GM21619 (cell line): ENCODE results near the gene ARHGEF28.

Source experiments
- ATAC-seq: cut with Tn5 transposase; IDR thresholded peaks from one replicate; pipeline ENCODE4 v1.9.1; 2021; ENCODE audit not compliant: unreplicated experiment

The ARHGEF28 gene

DNA sequence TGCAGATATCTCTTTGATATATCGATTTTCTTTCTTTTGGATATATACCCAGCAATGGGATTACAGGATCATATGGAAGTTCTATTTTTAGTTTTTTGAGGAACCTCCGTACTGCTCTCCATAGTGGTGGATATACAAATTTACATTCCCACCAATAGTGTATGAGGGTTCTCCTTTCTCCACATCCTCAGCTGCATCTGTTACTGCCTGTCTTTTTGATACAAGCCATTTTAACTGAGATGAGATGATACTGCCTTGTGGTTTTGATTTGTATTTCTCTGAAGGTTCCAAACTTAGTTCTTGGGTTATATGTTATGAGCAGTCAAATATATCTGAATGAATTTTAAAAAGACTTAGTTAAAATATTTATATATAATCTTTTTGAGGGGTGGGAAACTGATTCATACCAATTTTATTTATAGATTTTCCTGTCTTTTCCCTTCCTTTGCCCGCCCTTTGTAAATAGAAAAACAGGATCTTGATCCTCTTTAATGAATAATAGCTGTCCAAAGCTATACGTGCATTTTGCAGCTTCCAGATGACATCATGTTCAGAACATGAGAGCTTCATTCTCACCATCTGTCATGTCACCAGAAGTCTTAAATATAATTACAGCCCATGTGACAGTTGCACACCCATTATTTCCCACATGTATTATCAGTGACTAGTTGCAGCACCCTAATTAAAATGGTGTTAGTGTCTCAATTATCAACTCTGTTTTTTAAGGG is 6.2 kb upstream of the ARHGEF28 start:
- ATAC-seq, result no peak

DNA sequence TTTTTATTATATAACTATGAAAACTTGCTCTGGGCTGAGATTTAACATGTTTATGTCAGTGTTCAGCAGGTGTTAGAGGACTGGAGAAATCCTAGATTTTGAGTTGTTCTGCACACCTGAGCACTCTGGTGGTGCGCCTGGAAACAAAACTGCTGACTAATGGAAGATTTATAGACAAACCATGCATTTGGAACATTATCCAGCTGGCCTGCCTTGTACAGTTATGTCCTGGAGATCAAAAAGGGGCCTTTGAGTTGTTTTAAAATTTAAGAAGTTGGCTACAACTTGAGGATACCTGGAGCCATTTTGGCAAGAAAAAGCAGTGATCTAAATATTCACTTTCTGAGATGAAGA is 5.7 kb upstream of the ARHGEF28 start:
- no peak for ATAC-seq

DNA sequence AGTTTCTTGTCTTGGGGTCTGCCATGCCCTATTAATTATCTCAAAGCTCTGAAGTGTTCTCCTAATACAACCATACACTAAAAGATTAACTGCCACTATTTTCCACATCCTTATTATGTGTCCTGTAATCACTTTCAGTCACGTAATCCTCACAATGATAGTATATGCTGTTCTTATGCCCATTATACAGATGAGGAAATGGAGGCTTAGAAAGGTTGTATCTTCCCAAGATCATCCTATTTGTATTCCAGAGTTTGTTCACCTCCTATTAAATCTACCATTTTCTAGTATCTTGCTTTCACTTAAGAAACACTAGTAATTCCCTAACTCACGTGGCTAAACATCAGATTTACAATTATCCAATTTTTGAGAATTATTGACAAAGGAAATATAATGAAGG is 2.9 kb upstream of the ARHGEF28 start:
- no peak for ATAC-seq

DNA sequence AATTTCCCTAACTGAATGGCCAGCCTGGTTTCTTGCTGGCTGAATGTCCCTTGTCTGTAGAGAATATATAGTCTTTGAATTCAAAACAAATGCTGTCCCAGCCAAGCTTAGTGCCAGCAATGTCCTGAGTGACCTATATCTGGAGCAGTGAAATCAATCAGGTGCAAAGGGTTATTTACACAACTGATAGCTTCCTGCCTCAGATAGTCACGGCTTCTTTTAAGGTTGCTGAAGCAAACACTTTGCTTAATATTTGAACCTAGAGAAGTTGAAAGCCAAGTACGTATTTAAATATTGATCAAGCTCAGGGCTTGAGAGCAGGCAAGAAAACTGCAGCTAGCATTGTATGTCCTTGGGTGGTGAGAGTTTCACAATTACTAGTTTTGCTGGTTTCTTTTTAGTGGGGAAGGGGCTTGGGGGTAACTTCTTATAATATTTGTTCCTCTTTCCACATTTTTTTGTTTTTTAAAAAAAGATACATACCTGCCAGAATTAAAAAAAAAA is 2.0 kb upstream of the ARHGEF28 start:
- no peak for ATAC-seq

DNA sequence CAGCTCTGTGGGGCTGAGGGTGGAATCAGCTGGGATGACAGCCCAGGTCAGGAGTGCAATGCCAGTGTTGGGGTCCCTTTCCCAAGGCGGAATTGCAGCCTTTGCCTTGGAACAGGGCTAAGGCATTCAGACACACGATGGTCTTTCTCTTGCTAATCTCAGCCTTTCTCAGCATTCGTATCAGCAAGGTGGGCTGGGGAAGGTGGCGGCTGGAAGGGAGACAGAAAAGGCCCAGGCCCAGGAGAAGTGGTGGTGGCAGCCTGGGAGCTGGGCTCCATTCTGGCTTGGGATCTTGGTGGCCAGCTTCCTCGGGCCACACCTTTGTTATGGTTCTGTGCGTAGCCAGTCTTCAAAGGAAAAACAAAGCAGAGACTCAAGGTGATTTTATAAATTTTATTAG is 1.1 kb upstream of the ARHGEF28 start:
- ATAC-seq, result no peak

DNA sequence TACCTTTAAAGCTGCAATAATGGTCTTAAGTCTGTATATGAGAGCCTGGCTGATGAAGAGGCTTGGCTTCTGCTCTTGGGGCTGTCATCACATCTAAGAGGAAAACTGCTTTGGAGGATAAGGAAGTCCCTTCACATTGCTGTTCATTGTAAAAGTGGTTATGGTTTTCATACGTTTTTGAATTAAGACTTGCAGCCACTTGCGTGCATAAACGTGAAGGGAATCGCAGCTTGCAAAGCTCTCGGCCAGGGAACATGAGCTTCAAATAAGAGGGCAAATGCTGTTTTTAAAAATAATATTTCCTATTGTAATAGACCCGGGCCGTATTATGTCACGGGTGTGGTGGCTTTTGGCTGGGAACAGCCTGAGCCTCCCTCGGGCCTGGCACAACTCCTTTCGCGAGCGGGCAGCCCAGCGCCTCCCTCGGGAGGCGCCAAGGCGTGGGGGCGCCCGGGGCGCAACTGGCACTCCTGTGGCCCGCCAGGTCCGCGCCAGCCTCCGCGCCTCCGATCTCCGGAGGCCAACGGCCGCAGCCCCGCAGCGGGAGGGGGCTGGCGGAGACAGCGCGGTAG is 538 bp upstream of the ARHGEF28 start:
- ATAC-seq, result no peak

DNA sequence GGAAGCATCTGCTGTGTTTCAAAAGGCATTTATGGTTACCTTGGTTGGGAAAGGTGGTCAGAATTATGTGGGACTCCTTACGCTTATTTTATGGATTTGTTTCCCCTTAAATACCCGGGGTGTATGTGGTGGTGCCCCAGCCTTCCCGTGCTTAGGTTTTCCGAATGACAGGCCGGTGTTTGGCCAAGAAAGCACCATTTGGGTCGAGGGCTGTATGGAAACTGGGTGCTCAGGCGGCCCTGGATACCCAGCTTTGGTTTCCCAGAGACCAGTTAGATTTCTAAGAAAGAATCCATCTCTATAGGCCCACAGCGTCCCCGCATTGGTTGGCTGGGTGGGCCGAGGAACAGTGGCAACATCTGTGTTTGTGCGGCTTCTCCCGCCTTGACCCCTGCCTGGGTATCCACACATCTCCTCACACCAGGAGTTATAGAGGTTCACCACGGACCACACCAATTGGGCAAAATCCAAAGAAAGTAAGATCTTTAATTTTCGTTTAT is 868 bp downstream of the ARHGEF28 start:
- no peak for ATAC-seq

DNA sequence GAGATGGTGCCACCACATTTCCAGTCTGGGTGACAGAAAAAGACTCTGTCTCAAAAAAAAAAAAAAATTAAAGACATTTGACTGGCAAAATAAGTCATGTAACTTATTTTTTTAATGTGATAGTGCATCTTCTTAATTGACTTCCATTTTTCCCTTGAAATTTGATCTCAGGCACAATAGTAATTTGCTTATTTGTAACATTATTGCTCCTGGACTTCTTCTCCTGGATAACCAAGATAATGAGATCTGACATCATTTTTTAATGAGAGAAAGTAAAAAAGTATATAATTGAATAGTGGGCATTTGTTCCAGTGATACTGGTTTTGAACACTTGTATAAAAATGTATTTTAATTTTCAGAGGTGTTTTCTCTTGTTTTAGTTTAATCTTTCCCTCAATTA is 3.5 kb downstream of the ARHGEF28 start:
- no peak for ATAC-seq

DNA sequence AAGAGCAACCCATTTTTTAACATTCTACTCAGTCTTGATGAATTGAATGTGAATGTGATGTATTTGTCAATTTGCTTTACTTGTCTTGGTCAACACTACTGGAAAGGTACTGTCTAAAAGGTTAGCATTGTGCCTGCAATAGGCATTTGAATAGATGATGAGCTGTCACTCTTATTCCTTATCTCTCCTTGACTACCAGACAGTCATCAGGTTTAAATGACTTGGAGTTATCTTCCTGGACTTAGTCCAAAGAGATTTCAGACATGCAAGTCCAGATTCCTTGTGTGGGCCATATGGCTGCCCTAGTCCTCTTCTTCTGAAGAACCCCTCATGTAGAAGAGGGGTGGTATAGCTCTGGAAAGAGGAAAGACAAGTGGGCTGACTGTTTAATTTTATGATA is 4.8 kb downstream of the ARHGEF28 start:
- ATAC-seq, result no peak

DNA sequence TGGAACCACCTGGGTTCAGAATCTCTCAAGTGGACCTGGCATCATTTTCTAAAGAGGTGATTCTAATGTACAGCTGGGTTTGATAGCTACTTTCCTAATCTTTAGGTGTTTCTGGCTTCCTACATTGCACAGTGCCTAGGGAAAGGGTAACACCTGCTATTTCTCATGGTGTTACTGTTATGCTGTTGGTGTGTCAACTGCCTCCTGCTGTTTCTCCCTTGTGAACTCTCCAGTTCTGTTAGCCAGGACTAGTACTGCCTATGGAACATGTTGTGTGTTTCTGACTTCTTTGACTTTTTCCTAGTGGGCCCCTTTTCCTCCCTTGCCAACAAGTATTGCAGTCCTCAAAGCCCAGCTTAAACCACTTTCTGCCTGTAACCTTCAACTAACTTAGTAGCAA is 5.5 kb downstream of the ARHGEF28 start:
- ATAC-seq, result no peak

DNA sequence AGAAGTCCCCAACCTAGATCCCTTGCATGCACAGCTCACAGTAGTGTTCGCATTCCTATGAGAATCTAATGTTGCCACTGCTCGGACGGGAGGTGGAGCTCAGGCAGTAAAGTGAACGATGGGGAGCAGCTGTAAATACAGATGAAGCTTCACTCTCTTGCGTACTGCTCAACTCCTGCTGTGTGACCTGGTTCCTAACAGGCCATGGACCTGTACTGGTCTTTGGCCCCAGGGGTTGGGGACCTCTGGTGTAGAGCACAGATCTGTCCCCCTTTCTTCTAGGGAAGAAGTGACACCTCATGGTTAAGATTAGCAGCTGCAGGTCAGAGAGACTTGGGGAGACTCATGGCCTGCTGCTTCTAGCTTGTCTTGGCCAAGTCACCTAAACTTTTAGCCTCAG is 7.1 kb downstream of the ARHGEF28 start:
- ATAC-seq, result no peak

DNA sequence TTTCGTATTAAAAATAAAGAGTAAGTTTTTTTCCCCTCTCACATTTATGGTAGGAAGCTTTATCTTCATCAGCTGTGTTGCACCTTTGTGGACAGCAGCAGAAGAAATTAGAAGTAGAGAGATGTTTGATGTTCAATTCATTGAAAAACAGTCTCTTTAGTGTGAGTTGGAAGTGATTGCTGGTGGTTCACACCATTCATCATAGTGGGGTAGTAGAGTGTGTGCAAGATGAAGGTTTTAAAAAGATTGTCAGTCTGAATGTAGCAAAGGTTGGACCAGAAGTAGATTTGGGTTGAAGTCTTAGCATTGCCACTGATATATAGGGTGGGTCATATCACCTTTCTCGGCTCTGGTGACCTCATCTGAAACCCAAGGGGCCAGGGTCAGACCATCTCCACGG is 10.4 kb downstream of the ARHGEF28 start:
- no peak for ATAC-seq

DNA sequence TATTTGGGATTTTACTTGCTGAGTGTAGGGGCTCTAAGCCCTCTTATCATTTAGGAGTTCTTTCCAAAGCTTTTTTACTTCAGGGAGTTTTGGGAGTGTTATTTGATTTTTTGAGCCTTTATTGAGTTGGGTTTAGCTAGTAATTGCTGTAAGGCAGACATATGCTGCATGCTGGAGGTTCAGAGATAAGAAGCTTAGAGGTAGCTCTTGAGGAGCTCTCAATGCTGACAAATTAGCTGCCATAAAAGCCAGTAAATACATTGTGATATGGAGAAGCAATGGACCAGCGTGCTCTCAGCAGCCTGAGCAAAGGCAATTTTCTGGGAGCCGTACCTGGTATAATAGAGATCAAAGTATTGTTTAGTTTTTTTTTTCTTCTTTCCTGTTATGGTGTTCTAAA is 11.6 kb downstream of the ARHGEF28 start:
- ATAC-seq, result no peak

DNA sequence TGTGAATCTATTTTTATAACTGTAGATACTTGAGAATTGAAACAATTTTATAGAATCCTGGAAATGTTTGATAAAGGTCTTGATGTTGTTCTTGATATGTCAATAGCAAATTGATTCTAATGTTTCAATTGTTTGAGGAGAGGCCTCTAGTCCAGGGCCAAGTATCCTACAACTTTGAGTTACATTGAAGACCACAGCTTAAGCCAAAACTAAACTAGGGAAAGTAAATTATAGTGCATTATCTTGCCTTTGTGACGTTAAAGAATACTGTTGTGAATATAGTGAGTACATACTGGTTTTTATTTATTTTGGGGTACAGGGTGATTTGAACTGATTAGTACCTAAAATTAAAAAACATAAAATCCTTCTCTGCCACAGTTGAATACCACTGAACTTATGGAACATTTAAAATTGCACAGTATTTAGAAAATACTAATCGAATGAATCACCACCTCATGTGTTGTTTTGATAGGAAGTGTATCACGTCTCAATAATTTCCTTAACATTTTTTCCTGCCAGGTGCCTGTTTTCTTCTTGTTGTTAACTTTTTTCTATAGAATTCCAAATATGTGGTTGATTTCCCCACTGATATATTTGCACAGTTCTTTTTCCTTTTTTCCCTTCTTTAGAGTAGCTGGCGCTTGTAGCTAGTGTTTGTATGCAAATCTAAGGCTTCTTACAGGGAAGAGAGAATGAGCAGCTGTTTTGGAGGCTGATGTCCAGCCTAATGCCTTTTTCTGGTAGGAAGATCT is 12.5 kb downstream of the ARHGEF28 start:
- no peak for ATAC-seq

DNA sequence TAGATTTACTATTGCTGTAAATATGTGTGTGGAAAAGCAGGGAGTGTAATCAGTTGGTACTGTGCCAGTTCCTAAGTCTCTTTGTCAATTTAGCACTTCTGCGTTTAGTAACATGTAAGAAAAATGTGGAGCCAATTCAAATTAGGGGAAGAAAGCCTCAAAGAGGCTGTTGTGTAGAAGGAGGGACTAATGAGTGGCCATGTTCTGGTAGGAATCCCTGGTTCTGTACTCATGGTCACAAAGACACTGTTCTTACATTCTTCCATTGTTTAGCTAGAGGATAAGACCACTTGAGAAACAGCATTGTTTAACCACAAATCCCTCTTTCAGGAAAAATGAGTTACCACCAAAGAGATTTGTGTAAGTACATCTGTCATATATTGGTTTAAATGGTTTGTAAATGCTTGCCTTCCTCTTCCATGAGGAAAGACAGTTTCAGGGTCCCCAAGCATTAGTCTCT is 14.9 kb downstream of the ARHGEF28 start:
- no peak for ATAC-seq

DNA sequence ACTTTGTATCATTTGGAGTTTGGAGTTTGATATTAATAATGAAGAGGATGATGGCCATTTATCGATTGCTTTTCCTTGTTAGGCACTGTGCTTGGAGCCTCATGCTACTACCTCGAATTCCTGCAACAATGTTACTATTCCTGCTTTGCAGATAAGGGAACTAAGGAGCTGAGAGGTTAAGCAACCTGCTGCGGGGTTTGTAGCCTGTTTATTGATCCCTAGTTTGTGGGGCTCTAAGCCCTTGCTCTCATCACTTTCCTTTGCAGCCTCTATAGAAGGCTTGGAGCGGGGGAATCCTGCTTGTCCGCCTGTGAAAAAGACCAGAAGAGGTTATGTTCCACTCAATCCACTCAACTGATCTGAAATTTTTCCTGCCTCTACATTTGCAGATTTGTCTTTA is 15.8 kb downstream of the ARHGEF28 start:
- ATAC-seq, result no peak

DNA sequence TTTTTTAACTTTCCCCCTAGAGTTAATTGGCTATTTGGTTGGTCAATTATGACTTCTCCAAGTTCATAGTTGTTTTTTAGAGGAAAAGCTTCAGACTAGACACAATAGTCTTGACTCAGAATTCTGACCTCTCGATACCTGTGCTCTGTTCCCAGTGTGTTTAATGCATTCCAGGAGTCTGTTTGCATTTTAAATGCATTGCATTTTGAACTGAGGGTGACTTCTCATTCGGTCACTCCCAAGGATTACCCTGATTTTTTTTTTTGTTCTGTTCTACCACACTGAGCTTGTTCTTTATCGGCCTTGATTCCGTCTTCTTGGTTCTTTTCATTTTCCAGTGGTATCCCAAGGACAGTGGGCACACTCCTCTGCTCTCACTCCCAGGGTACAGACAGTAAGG is 16.3 kb downstream of the ARHGEF28 start:
- ATAC-seq, result no peak

DNA sequence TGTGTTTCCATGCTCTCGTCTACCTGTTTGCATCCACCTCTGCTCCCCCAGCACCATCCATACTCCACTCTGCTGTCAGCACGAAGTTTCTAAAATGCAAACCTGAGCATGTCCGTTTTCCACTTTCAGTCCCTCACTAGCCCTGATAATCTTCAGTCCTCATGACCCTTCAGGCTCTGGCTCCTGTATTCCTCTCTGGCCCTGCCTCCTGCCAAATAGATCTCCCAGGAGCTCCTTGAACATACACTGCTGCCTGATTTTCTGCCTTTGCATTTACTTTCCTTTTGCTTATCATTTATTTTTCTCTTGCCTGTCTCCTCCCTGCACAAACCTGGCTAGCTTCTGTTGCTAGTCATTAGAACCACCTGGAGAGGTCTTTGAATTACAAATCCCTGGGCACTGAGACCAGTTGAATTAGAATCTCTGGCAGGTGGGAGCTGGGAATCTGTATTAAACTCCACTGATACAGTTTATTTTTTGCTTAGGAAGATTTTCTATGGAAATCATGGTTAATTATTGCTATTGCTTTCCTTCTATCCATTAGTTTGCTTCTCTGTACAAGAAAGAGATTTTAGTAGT is 18.5 kb downstream of the ARHGEF28 start:
- no peak for ATAC-seq

DNA sequence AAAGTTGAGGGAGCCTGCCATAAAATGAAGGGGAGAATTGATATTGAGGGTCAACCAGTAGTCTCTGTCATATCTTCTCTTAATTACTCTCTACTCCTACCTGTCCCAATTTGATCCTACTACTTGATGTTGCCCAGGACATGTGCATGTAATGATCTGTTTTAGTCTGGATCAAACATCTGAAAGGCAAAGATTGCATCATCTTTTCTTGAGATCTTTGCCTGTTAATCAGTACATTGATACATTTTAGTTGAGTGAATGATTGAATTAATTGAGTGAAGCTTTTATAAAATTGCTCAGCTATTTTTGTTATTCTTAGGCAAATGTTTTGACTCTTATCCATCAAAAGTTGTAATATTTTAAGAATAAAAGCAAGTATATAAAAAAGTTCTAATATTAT is 21.7 kb downstream of the ARHGEF28 start:
- ATAC-seq, result no peak

DNA sequence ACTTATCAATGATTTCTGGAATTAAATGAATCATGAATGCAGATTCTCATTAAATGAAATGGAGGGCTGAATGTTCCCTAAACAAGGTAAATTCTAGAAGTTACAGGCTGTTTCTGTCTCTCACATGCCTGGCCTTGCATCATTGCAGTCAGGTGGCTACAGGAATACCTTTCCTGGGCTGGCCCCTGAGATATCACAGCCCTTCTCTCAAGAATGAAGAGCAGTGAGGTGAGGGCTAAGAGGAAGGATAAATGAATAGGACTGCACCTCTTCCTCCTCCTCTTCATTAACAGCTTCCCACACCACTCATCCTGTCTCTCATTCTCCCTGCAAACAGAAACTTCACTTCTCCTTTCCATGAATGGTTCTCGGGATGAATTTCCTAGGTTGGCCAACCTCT is 22.5 kb downstream of the ARHGEF28 start:
- no peak for ATAC-seq

DNA sequence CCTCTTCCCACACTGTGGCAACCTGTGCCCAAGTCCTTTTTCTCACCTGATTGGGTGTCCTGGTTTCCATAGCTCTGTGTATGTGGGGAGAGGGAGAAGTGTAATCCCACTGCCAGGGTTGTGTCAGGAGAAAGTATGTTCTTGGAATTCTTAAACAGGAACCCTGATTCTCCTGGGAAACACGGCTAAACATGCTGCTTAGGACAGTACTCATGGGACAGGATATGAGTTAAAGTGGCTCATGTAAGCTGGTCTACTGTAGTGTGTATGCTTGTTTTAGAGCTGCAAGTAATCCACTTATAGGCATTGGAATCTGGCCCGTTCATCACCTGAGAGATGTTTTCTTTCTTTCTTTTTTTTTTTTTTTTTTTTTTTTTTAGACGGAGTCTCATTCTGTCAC is 23.9 kb downstream of the ARHGEF28 start:
- no peak for ATAC-seq

DNA sequence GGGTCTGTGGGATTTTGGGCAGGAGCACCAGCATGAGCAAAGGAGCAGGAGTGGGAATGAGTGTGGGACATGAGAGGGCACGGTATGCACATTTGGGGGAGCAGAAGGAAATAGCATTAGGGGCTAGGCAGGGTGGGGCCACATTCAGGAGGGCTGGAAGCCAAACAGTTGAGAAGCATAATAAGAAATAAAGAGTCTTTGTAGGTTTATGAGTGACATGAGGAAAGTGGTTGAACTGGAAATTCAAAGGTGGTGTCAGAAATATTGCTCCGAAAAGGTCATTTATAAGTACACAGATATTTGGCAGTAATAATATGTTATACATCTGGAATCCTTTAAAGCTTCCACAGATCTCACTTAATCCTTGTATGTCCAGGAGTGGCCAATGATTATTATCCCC is 26.4 kb downstream of the ARHGEF28 start:
- no peak for ATAC-seq
